ENCODE results near the gene MCC. TPM values are rescaled to one million over a fixed set of nuclear protein-coding genes. Genes with fewer than 3 reads are reported as not detected.

MCC gene
- total RNA-seq, 1 donor = under 0.01 TPM

GRCh38 chr5:113213551-113214425, 274.5 kb downstream of the MCC start:
- DNase-seq (ENCODE audit: low read depth in 2 of 3, low spot score in 2 of 3) = peak in 1 of 3 donors; percentile 33

GRCh38 chr5:113212244-113212920, 275.9 kb downstream of the MCC start:
- peak in 1 of 3 donors; percentile 38 for DNase-seq (ENCODE audit: low read depth in 2 of 3, low spot score in 2 of 3)

GRCh38 chr5:113209498-113209897, 278.8 kb downstream of the MCC start:
- DNase-seq (ENCODE audit: low read depth in 2 of 3, low spot score in 2 of 3) = no peak

- no peak for DNase-seq (ENCODE audit: low read depth in 2 of 3, low spot score in 2 of 3)
These were observed 282.4 kb downstream of the MCC start for GRCh38 chr5:113205807-113206206.

GRCh38 chr5:113205323-113205722, 282.9 kb downstream of the MCC start:
- no peak for DNase-seq (ENCODE audit: low read depth in 2 of 3, low spot score in 2 of 3)

GRCh38 chr5:113204525-113205161, 283.6 kb downstream of the MCC start:
- no peak for DNase-seq (ENCODE audit: low read depth in 2 of 3, low spot score in 2 of 3)

- DNase-seq (ENCODE audit: low read depth in 2 of 3, low spot score in 2 of 3) = no peak
These were observed 284.3 kb downstream of the MCC start for GRCh38 chr5:113203916-113204315.

- DNase-seq (ENCODE audit: low read depth in 2 of 3, low spot score in 2 of 3) = no peak
These were observed 285.2 kb downstream of the MCC start for GRCh38 chr5:113202746-113203716.

- DNase-seq (ENCODE audit: low read depth in 2 of 3, low spot score in 2 of 3) = no peak
These were observed 286.0 kb downstream of the MCC start for GRCh38 chr5:113202287-113202686.

GRCh38 chr5:113201715-113202114, 286.5 kb downstream of the MCC start:
- DNase-seq (ENCODE audit: low read depth in 2 of 3, low spot score in 2 of 3) = no peak

- DNase-seq (ENCODE audit: low read depth in 2 of 3, low spot score in 2 of 3) = no peak
These were observed 288.9 kb downstream of the MCC start for GRCh38 chr5:113199122-113199905.

- DNase-seq (ENCODE audit: low read depth in 2 of 3, low spot score in 2 of 3) = no peak
These were observed 290.6 kb downstream of the MCC start for GRCh38 chr5:113197456-113198200.

- no peak for DNase-seq (ENCODE audit: low read depth in 2 of 3, low spot score in 2 of 3)
These were observed 292.5 kb downstream of the MCC start for GRCh38 chr5:113195771-113196170.

- DNase-seq (ENCODE audit: low read depth in 2 of 3, low spot score in 2 of 3) = no peak
These were observed 293.0 kb downstream of the MCC start for GRCh38 chr5:113195251-113195650.

- no peak for DNase-seq (ENCODE audit: low read depth in 2 of 3, low spot score in 2 of 3)
These were observed 293.7 kb downstream of the MCC start for GRCh38 chr5:113194591-113194990.

GRCh38 chr5:113194125-113194524, 294.1 kb downstream of the MCC start:
- DNase-seq (ENCODE audit: low read depth in 2 of 3, low spot score in 2 of 3) = no peak

GRCh38 chr5:113193311-113193978, 294.8 kb downstream of the MCC start:
- no peak for DNase-seq (ENCODE audit: low read depth in 2 of 3, low spot score in 2 of 3)

GRCh38 chr5:113192541-113192940, 295.7 kb downstream of the MCC start:
- DNase-seq (ENCODE audit: low read depth in 2 of 3, low spot score in 2 of 3) = no peak

Data from hematopoietic multipotent progenitor cell (in vitro differentiated cells).